ENCODE data around the gene CAMK2N1. TPM values are rescaled to one million over a fixed set of nuclear protein-coding genes. Genes with fewer than 3 reads are reported as not detected.
A peak's percentile ranks its signal among the peaks of the same experiment; 100 is the strongest.

Gene CAMK2N1
- total RNA-seq, 1 donor from 2014 or later = 11.3 TPM

DNA sequence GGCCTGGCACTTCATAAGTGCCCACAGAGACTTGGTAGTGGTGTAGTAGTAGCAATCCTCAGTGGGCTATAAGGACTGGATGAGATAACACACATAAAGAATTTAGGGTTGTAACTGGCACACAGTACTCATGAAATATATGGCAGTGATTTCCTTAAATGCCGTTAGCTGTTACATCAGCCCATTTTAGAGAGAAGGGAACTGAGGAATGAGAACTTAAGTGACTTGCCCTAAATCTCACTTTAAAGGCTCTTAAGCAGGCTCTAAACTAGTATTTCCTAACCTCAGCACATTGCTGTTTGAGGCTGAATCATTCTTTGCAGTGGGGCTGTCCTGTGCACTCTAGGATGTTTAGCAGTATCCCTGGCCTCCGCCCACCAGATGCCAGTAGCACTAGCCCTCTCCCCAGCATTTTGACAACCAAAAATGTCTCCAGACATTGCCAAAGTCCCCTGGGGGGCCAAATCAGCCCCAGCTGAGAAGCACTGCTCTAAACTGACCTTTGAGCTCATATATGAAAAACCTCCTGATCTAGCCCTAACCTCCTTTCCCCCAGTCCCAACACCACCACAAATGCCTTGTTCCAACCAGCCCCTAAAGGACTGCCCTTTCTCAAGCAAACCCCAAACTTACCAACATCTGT is 11.6 kb downstream of the CAMK2N1 start:
- H3K27me3 ChIP-seq (ENCODE audit: control insufficient read depth, insufficient read depth, low read length) = no peaks in the 10 kb centered on the region
- TF ChIP-seq, protein P1, sequence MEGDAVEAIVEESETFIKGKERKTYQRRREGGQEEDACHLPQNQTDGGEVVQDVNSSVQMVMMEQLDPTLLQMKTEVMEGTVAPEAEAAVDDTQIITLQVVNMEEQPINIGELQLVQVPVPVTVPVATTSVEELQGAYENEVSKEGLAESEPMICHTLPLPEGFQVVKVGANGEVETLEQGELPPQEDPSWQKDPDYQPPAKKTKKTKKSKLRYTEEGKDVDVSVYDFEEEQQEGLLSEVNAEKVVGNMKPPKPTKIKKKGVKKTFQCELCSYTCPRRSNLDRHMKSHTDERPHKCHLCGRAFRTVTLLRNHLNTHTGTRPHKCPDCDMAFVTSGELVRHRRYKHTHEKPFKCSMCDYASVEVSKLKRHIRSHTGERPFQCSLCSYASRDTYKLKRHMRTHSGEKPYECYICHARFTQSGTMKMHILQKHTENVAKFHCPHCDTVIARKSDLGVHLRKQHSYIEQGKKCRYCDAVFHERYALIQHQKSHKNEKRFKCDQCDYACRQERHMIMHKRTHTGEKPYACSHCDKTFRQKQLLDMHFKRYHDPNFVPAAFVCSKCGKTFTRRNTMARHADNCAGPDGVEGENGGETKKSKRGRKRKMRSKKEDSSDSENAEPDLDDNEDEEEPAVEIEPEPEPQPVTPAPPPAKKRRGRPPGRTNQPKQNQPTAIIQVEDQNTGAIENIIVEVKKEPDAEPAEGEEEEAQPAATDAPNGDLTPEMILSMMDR (IDR thresholded peaks at IDR 0.05; ENCODE audit: insufficient read depth, low read length, severe bottlenecking) = no peak
- no peak for FAIRE-seq

GRCh38 chr1:20473894-20474293 is 12.1 kb downstream of the CAMK2N1 start:
- no peak for DNase-seq (ENCODE audit: low read depth)
- H3K36me3 ChIP-seq (ENCODE audit: control insufficient read depth, insufficient read depth, low read length) = no peaks in the 10 kb centered on the region
- H3K27me3 ChIP-seq (ENCODE audit: control insufficient read depth, insufficient read depth, low read length) = no peaks in the 10 kb centered on the region
- TF ChIP-seq, protein P1 (IDR thresholded peaks at IDR 0.05; ENCODE audit: insufficient read depth, low read length, severe bottlenecking) = no peak
- no peak for FAIRE-seq
- no peak overlapping the region for H3K4me3 ChIP-seq (ENCODE audit: low read depth, low read length)

More for the DNA sequence above, 11.6 kb downstream of the CAMK2N1 start:
- Histone ChIP-seq H3K4me3 (ENCODE audit: low read depth, low read length) (no peak overlapping the region), H3K36me3 (ENCODE audit: control insufficient read depth, insufficient read depth, low read length) (no peaks in the 10 kb centered on the region)
- DNase-seq (ENCODE audit: low read depth) = no peak

- DNase-seq (ENCODE audit: low read depth) (peak; percentile 39), FAIRE-seq (peak; percentile 73)
- Histone ChIP-seq H3K4me3 (ENCODE audit: low read depth, low read length) (no peak overlapping the region), H3K36me3 (ENCODE audit: control insufficient read depth, insufficient read depth, low read length) (no peaks in the 10 kb centered on the region), H3K27me3 (ENCODE audit: control insufficient read depth, insufficient read depth, low read length) (peaks cover 2% of the 10 kb centered on the region)
- TF ChIP-seq, protein P1 (IDR thresholded peaks at IDR 0.05; ENCODE audit: insufficient read depth, low read length, severe bottlenecking) = no peak
Measured at GRCh38 chr1:20472860-20473711, 12.9 kb downstream of the CAMK2N1 start.

DNA sequence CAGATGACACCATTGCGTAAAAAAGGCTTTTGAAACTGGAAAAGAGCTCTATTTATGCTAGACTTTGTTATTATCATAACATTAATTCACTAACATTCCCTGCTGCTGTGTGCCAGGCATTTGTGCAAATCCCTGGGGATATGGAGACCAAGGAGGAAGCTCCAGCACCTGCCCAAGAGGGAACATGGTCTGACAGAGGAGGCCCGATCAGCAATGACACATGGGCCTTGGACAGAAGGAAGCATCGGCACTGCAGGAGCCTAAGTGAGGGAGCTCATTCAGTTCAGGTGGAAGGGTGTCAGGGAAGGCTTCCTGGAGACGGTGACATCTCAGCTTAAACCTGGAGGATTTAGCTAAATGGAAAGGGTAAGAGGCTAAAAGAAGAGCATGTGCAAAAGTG is 13.9 kb downstream of the CAMK2N1 start:
- TF ChIP-seq, protein P1 (IDR thresholded peaks at IDR 0.05; ENCODE audit: insufficient read depth, low read length, severe bottlenecking) = no peak

DNA sequence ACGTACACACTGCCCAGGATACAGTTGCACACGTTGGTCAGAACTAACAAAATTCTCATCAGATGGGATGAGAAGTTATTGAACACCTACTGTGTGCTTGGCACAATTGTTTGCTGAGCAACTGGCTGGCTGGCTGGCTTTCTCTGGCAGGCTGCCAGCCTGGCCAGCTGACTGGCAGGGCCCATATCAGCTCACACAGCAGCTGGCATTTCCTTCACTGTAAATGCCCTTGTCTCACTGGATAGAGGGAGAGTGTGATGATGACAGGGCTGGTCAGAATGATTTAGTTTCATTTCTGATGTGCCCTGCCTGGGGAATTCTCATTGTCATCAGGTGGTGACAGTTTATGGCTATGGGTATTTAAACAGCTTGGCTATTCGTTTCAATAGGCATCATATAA is 15.8 kb downstream of the CAMK2N1 start:
- Histone ChIP-seq H3K4me3 (ENCODE audit: low read depth, low read length) (no peak overlapping the region), H3K27me3 (ENCODE audit: control insufficient read depth, insufficient read depth, low read length) (peaks cover 4% of the 10 kb centered on the region), H3K36me3 (ENCODE audit: control insufficient read depth, insufficient read depth, low read length) (no peaks in the 10 kb centered on the region)
- TF ChIP-seq, protein P1 (IDR thresholded peaks at IDR 0.05; ENCODE audit: insufficient read depth, low read length, severe bottlenecking) = no peak
- DNase-seq (ENCODE audit: low read depth) = no peak
- FAIRE-seq = no peak

More for the DNA sequence above, 13.9 kb downstream of the CAMK2N1 start:
- no peak for DNase-seq (ENCODE audit: low read depth)
- Histone ChIP-seq H3K27me3 (ENCODE audit: control insufficient read depth, insufficient read depth, low read length) (peaks cover 4% of the 10 kb centered on the region), H3K36me3 (ENCODE audit: control insufficient read depth, insufficient read depth, low read length) (no peaks in the 10 kb centered on the region), H3K4me3 (ENCODE audit: low read depth, low read length) (no peak overlapping the region)
- peak; percentile 55 for FAIRE-seq

All from bronchial epithelial cell (primary cell).